ENCODE results near the gene CMTM8. TPM values are rescaled to one million over a fixed set of nuclear protein-coding genes. Genes with fewer than 3 reads are reported as not detected.

The CMTM8 gene
- total RNA-seq, 1 donor from 2014 or later, result 4.7 TPM

- H3K27ac ChIP-seq, result peak within 1 kb of the TSS; percentile 80
- intact Hi-C loops (cut with DNase I), result loop anchor here (10.0 kb wide), 1 partner anchor 73 kb away; no protein-coding TSS in a partner anchor
- TF ChIP-seq POLR2A (IDR thresholded peaks at IDR 0.05) (peak in 1 of 2 donors; percentile 53), CTCF (IDR thresholded peaks at IDR 0.05) (no peak), POLR2AphosphoS5 (IDR thresholded peaks at IDR 0.05; ENCODE audit: insufficient read depth in 1 of 2, low read depth in 1 of 2) (peak in 1 of 2 donors; percentile 55)
- peak within 1 kb of the TSS; percentile 63 to 71 for H3K4me3 ChIP-seq
- no peaks in the 10 kb centered on the region for H3K9me3 ChIP-seq
- no peaks in the 10 kb centered on the region for H3K36me3 ChIP-seq
- DNase-seq (ENCODE audit: extremely low spot score in 2 of 2), result no peak
- H3K27me3 ChIP-seq, result no peaks in the 10 kb centered on the region
- no peaks in the 10 kb centered on the region for H3K4me1 ChIP-seq
These were observed 153.4 kb downstream of the CMTM8 start, which contains the start of gene CMTM7 for GRCh38 chr3:32391643-32392535. Gene CMTM7 (plus strand): TSS chr3:32391853. CDS start chr3:32391907, 54 bp downstream.

GRCh38 chr3:32392536-32393302, 154.2 kb downstream of the CMTM8 start:
- TF ChIP-seq CTCF (IDR thresholded peaks at IDR 0.05) (no peak), POLR2AphosphoS5 (IDR thresholded peaks at IDR 0.05; ENCODE audit: insufficient read depth in 1 of 2, low read depth in 1 of 2) (peak in 1 of 2 donors; percentile 55)
- Histone ChIP-seq H3K27ac (peak overlapping the region; percentile 80), H3K4me3 (peak overlapping the region; percentile 63 to 71), H3K9me3 (no peaks in the 10 kb centered on the region), H3K36me3 (no peaks in the 10 kb centered on the region), H3K27me3 (no peaks in the 10 kb centered on the region), H3K4me1 (no peaks in the 10 kb centered on the region)
- intact Hi-C loops (cut with DNase I), result loop anchor here (10.0 kb wide), 1 partner anchor 72 kb away; no protein-coding TSS in a partner anchor
- DNase-seq (ENCODE audit: extremely low spot score in 2 of 2), result no peak

- Histone ChIP-seq H3K36me3 (no peaks in the 10 kb centered on the region), H3K4me3 (no peak overlapping the region), H3K27ac (no peak overlapping the region), H3K9me3 (no peaks in the 10 kb centered on the region), H3K4me1 (no peaks in the 10 kb centered on the region), H3K27me3 (no peaks in the 10 kb centered on the region)
- DNase-seq (ENCODE audit: extremely low spot score in 2 of 2), result no peak
- TF ChIP-seq POLR2AphosphoS5 (IDR thresholded peaks at IDR 0.05; ENCODE audit: insufficient read depth in 1 of 2, low read depth in 1 of 2), result no peak
- TF ChIP-seq CTCF (IDR thresholded peaks at IDR 0.05), result no peak
- no peak for TF ChIP-seq POLR2A (IDR thresholded peaks at IDR 0.05)
- intact Hi-C loops (cut with DNase I), result loop anchor here (10.0 kb wide), 1 partner anchor 69 kb away; no protein-coding TSS in a partner anchor
These were observed 157.0 kb downstream of the CMTM8 start for GRCh38 chr3:32395496-32395895.

GRCh38 chr3:32397941-32398340, 159.5 kb downstream of the CMTM8 start:
- peaks cover 18% of the 10 kb centered on the region for H3K4me1 ChIP-seq

More at GRCh38 chr3:32397941-32398340, 159.5 kb downstream of the CMTM8 start:
- Histone ChIP-seq H3K27me3 (no peaks in the 10 kb centered on the region), H3K36me3 (no peaks in the 10 kb centered on the region), H3K9me3 (no peaks in the 10 kb centered on the region), H3K27ac (no peak overlapping the region), H3K4me3 (no peak overlapping the region)
- TF ChIP-seq CTCF (IDR thresholded peaks at IDR 0.05) (no peak), POLR2A (IDR thresholded peaks at IDR 0.05) (no peak), POLR2AphosphoS5 (IDR thresholded peaks at IDR 0.05; ENCODE audit: insufficient read depth in 1 of 2, low read depth in 1 of 2) (no peak)
- no peak for DNase-seq (ENCODE audit: extremely low spot score in 2 of 2)
- intact Hi-C loops (cut with DNase I), result loop anchor here (10.0 kb wide), 1 partner anchor 67 kb away; no protein-coding TSS in a partner anchor
